Astrocyte of the spinal cord (primary cell): ENCODE results near the gene LRRC4B.

Experiments used
- DNase-seq: peaks from one replicate; pipeline ENCODE4 v3.0.0; 2011; ENCODE audit warnings: low read depth, low spot score
- H3K4me3 ChIP-seq: 2 replicates; pipeline ENCODE4 v1.5.1; 2011; ENCODE audit warnings: low read depth, mild to moderate bottlenecking, low read length, moderate library complexity
- CTCF ChIP-seq: IDR thresholded peaks from 2 replicates; pipeline ENCODE4 v1.5.1; 2012; ENCODE audit warnings: low read depth, mild to moderate bottlenecking, low read length, inconsistent platforms
- in situ Hi-C: cut with HindIII; loops from 2 replicates; pipeline ENCODE4 v1.10.0; 2017; ENCODE audit warnings: low sequenced_read_pairs

Gene LRRC4B

DNA sequence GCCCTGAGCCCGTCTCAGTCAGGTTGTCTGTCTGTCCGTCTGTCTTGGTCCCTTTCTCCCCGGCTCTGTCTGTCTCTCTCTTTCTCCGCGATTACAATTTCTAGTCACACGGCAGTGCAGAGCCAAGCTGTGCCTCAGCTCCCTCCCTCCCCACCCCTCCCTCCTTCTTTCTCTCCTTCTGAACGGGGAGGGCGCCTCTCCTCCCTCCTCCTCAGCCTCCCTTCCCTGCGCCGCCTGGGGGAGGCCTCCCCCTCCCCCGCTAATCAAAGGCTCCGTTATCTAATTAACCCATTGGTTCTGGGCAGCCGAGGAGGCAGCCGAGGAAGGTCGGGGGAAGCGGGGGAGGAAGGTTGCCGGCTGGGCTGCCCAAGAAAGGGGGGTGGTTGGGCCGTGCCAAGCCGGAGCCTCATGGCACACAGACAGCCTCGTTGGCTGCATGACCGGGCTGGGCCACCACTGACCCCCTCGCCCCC is 16.5 kb downstream of the LRRC4B start:
- no peak overlapping the region for H3K4me3 ChIP-seq
- in situ Hi-C loops, result no loop called here
- no peak for TF ChIP-seq CTCF
- DNase-seq, result no peak

GRCh38 chr19:50551034-50551714 is 17.1 kb downstream of the LRRC4B start:
- in situ Hi-C loops, result no loop called here
- DNase-seq, result no peak
- H3K4me3 ChIP-seq, result no peak overlapping the region
- TF ChIP-seq CTCF, result no peak

- TF ChIP-seq CTCF, result no peak
- in situ Hi-C loops, result no loop called here
- DNase-seq, result no peak
- no peak overlapping the region for H3K4me3 ChIP-seq
These were observed 17.7 kb downstream of the LRRC4B start for GRCh38 chr19:50550594-50550966.

GRCh38 chr19:50549927-50550593 is 18.2 kb downstream of the LRRC4B start:
- DNase-seq, result no peak
- in situ Hi-C loops, result no loop called here
- H3K4me3 ChIP-seq, result no peak overlapping the region
- no peak for TF ChIP-seq CTCF

DNA sequence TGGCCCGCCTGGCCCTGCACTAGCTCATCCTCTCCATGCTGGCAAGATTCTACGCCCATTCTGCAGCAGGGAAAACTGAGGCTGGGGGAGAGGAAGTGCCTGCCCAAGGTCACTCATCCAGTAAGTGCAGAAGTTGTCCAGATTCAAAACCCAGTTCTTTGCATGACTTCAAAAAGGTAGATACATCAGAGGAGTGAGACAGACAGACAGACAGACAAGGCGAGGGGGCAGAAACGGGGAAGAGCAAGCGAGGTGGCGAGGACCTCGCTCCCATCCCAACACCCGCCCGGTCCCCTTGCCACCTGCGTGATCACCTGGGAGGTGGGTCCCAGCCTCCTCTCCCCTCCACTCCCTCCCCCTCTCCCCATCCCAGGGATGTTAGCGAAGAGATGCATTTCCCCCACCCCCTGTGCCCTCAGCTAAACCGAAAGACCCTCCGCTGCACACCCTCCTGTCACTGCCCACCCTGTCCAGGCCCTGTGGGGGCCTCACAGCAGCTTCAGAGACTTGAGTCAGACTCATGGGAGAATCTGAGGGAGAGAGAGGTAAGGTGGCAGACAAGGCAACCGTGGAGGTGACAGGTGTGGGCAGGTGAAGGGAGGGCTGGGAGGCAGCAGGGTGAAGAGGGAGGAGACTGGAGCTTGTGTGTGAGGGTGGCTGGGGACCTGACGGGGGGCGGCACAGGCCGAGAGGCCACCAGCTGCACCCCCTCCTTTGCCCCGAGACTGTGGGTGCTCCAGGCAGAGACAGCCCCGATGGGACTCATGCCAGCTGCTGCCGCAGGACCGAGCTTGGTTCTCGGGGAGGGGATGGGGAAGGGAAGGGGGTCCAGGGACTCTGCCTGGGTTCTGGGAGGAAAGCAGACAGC is 18.9 kb downstream of the LRRC4B start:
- TF ChIP-seq CTCF, result no peak
- in situ Hi-C loops, result no loop called here
- no peak overlapping the region for H3K4me3 ChIP-seq
- no peak for DNase-seq

DNA sequence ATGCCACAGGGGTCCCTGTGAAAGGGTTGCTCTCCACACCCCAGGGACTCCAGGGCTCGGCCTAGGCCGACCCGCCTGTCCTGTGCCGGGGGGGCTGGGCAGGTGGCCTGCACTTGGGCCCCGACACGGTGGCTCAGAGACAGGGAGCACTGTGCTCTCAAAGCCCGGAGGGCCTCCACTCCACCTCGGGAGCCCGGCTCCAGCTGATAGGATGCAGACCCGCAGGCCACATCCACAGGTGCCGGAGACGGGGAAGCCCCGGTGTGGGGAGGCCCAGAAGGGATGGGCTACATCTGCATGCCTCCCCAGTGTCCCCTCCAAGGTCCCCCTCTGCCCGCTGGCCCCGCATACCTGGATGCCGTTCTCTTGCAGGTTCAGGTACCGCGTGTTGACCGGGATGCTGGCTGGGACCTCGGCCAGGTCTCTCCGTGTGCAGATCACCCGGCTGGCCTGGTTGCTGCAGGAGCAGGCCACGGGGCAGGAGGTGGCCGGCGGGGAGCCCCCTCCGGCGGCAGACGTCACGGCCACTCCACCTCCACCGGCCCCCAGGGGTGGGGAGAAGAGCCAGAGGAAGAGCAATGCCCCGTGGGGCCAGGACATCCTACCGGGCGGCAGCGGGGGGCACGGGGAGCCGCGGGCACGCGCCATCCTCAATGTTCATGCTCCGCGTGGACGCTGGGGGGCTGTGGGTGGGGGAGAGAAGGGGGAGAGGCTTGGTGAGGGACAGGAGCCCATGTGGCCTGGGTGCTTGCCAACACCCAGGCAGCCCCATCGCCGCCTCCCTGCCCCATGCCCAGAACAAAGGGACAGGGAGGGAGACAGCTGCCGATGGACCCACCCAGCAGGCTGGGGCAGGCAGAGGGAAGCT is 19.8 kb downstream of the LRRC4B start:
- no peak overlapping the region for H3K4me3 ChIP-seq
- in situ Hi-C loops, result no loop called here
- no peak for DNase-seq
- no peak for TF ChIP-seq CTCF
